HG02759 (cell line): ENCODE data around the gene APBA1.
"Not testable (repeated sequence)": the region's sequence is repeated elsewhere in the genome, so short reads cannot be mapped to it uniquely, and the experiment has no call there.

Experiments used
- ATAC-seq: cut with Tn5 transposase; IDR thresholded peaks from one replicate; pipeline ENCODE4 v1.9.1; 2021; ENCODE audit warnings: mild to moderate bottlenecking, moderate library complexity; ENCODE audit not compliant: unreplicated experiment

Gene APBA1

DNA sequence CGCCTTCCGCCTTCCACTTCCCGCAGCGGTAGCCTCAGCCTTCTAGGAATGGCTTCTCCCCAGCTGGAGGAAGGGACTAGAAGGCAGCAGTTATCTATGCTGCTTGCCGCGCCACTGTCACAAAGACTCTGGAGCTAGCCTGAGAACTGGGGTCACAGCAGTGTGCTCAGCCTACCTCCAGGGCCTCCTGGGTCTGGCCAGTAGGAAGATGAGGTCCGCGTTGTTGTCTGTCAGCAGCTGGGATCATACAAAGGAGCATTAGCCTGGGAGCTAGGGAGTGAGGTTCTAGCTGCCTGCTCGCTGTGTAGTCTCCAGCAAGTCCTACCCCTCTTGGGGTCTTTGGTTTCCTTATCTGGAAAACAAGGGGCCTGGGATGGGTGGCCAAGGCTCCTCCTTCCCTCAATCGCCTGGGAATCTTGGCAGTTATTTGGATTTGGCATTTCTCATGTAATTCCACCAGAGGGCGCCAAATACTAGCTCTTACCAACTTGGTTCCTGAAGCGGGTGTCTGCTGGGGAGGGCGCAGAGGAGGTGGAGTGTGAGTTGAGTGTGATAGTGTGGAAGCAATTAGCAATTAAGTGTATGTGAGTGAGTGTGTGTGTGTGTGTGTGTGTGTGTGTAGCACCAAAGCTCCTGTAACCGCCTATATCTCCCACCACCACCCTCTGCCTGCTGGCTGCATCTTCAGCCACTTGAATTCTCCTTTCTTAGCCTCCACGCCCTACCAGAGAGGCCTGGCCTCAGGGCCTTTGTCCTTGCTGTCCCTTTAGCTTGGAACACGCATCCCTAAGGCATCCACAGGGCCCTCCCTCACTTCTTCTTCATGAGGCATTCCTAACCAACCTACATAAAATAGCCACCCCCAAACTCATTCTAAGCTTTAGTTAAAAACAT, 250.0 kb downstream of the APBA1 start:
- peak; percentile 54 for ATAC-seq

DNA sequence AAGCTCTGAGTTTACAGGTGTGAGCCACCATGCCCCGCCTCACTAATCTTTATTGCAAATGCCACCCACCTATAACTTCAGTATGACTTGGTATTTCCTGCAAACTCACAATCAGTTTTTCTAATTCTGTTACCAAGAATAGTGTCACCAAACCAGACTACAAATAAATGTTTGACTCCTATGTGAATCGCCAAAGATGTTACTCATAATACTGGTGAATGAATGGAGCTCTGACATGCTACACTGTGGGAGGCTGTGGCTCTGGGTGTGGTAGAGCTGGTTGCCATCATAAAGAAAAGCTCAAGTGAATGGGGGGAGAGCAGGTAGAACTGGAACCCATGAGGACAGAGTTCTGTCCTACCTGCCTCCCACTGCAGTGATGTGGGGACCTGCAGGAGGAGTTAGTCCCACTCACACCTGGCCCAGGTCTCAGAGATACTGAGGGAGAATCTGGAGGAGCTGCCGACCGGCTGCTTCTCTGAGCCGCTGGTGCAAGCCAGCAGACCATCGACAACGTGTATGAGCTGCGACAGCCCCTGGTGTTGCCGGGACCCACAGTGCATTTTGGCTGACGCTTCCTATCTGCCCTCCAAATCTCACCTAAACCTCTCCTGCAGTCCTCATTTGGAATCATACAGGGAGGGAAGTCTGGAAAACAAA, 251.4 kb downstream of the APBA1 start:
- no peak for ATAC-seq

DNA sequence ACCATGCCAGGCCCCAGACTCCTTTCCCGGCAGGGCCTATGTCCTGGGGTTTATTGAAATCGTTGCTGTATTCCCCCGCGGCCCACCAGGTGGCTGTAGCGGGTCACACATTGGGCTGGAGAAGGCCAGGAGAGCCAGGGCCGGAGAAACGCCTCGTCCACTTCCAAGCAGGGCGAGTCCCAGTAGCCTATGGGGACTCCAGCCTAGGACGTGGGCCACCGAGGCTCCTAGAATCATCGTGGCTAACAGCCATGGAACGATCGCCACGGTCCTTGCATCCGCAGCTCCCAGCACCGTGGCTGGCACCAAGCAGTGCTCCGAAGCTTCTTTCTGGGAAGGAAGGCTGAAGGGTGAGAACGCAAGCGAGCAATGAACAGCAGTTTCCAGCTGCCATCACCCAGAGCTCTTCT, 259.4 kb downstream of the APBA1 start:
- ATAC-seq, result no peak

DNA sequence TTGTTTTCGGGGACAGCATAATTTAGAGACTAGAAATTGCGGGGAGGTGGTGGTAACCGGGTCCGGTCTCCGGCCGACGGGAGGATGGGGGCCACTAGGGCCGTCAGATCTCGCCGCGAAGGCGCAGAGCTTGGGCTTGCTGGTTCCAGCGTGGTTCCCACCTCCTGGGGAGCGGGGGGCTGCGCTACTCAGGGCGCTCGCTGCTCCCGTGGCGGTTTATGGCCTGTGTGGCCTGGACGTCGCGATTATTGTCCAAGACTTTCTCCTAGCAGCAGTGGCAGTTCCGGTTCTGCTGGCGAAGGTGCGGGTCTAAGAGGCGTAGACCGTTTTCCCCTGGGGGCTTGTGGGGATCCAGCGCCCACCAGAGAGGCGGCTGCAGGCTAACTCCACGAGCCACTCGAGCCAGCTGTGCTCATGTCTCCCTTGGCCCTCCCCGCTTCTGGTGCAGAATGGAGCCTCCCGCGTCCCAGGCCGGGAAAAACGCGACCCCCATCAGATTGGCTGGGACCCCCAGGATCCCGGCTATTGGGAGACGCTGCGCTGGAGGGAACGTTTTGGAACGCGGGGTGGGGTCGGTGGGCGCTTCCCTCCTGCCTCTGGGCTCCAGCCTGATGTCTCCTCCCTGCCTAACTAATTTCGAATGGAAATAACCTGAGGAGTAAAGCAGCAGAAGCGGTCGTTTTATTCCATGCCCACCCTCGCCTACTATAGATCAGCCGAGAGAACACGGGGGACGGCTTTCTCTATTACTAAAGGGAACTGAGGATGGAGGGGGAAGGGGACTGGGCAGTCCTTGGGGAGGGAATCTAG, 260.0 kb downstream of the APBA1 start:
- ATAC-seq, result no peak

DNA sequence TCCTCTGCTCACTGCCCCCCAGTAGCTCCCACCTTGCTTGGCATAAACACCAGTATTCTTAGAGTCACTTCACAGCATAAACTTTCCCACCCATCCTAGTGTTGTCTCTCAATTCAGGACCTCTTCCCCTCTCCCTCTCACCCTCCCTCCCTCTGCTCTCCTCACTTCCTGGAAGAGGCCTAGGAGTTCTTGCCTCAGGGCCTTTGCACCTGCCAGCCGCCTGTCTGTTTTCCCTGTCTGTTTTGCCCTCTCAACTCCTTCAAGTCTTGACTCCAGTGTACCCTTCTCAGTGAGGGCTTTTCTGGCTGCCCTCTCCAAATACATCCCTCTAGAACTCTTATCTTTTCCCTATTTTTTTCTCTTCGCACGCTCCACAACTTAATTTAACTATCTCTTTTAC, 260.9 kb downstream of the APBA1 start:
- ATAC-seq, result no peak

DNA sequence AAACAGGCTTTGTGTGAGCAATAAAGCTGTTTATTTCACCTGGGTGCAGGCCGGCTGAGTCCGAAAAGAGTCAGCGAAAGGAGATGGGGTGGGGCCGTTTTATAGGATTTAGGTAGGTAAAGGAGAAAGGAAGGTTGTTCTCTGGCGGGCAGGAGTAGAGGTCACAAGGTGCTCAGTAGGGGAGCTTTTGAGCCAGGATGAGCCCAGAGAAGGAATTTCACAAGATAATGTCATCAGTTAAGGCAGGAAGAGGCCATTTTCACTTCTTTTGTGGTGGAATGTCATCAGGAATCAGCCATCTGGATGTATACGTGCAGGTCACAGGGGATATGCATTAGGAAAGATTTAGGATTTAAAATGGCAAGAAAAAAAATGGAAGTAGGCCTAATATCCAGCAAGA, 262.2 kb downstream of the APBA1 start:
- ATAC-seq, result not testable (repeated sequence)

DNA sequence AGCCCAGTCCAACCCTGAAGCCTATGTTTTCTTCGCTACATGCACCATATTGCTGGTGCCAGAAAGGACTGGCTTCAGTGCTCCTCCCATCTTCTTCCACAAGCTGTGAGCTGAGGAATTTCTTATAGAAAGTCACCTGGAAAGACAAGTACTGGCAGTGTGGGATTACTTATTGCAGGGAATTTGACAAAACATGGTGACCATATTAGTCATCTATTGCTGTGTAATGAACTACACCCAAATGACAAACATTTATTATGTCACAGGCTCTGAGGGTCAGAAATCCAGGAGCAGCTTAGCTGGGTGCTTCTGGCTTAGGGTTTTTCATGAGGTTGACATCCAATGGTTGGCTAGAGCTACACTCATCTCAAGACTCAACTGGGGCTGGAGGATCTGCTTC, 271.7 kb downstream of the APBA1 start:
- no peak for ATAC-seq

DNA sequence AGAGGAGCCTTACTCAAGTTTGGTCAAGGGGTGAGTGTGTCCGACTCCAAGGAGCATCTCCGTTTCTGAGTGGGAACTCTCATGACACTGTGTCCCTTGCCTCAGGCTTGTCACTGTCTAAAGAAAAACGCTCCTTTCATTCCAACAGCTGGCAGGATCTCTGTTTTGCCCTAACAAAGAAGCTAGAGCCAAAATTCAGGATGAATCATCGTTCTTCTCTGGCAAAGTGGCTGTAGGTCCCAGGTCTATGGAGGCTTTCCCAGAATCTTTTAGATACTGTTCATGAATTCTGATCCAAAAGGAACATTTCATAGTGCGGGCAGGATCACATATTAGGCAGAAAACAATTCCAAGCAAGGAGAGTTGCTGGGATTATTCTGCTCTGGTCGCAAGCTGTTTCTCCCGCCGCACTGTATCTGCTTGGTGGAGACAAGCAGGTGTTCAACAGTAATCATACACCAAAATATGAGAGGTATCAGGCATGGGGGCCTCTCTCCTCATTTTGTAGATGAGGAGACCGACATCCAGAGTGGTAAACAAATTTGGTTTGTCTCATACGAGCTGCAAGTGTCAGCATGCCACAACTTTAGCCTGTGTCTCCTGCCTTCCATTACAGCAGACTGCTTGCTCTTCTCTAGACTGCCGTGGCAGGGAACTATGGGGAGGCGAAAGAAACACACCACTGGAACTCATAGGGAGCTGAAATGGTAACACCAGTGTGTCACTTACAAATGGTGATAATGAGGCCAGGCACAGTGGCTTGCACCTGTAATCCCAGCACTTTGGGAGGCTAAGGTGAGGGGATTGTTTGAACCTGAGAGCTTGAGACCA, 274.6 kb downstream of the APBA1 start:
- ATAC-seq, result no peak

DNA sequence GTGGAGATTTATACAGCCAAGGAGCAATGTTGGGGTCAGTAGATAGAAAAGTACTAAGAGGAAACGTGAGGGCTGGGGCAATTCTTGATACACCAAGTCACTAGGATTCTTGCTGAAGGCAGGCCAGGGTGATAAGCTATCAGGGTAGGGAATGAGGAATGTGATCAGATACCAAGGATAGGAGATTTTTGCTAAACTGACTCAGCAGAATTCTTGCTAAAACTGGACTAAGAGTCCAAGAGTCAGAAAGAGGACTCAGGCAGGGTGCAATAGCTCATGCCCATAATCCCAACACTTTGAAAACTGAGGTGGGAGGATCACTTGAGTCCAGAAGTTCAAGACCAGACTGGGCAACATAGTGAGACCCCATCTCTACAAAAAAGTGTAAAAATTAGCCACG, 275.4 kb downstream of the APBA1 start:
- no peak for ATAC-seq

DNA sequence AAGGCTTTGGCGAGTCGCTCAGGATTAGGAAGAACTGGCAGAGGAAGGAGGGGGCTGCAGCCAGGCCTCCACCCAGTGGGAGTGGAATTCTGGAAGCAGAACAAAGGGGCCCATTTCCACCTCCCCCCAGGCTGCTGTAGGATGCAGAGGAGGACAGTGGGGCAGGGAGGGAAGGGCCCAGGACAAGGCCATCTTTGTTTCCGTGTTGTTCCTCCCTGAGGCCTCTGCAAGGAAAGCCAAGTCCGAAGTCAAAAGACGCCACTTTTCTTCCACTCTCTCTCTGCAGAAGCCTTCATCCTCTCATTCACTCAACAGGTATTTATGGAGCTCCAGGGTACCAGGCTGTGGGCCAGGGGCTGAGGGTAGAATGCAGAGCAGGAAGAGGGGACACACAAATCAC, 276.5 kb downstream of the APBA1 start:
- no peak for ATAC-seq

DNA sequence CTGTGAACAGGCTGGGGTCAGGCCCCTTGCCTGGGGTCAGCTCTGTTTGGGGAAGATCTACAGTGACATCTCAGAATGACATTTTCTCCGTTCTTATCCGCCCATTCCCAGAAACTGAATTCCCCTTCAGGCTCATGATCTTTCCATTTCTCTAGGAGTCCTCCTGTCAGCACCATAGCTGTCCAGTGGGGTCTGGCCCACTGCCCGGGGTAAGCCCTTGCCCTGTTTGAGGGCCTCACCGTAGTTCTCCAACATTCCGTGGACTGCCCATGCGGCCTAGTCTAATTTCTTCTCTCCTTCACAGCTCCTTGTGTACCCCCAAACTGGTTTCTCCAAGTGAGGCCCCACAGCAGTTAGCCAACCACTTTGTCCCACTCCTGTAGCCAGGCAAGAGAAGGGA, 278.7 kb downstream of the APBA1 start:
- no peak for ATAC-seq

DNA sequence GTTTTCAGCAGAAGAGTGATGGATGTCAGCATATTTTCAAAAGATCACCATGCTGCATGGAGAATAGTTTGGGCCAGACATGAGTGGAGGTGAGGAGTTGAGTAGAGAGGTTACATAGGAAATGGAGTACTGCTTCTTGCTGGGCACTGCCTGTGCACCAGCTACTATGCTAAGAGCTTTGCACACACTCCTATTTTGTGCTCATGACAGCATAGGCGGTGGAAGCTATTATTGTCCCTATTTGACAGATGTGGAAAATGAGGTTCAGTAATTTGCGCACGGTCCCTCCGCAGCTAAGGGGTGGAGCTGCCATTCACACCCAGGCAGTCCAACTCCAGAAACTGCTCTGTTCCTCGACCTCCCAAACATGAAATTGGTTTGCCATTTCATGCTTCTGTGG, 279.3 kb downstream of the APBA1 start:
- no peak for ATAC-seq

DNA sequence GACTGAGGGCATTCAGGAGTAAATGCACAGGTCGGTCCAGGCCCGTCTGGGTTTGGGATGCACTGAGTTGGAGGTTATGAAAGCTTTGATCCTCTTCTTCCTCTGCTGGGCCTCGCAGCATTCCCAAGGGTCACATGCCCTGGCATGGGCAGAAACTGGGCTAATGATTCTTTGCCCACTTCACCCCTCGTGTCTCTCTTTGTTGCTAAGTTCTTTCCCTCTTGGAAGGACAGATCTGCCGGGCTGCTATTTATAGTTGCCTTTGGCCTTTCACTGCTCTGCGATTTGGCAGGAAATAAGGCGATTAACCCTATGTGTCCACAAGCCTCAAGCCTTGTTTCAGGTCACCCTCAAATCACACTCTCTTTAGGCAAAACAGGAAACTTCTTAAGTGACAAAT, 280.2 kb downstream of the APBA1 start:
- no peak for ATAC-seq

DNA sequence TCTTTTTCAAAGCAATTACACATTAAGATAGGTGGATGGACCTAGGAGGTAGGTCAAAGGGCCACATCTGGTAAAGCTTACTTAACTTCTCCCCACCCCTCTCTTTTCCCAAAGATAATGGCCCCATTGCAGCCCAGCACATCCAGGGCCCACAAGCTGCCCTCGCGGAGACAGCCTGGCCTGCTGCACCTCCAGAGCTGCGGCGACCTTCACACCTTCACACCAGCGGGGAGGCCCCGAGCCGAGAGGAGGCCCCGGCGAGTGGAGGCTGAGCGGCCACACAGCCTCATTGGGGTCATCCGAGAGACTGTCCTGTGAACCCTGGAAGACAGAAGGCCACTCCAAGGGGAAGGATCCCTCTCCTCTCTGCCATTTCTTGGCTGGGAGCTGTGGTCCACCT, 280.7 kb downstream of the APBA1 start:
- ATAC-seq, result no peak

DNA sequence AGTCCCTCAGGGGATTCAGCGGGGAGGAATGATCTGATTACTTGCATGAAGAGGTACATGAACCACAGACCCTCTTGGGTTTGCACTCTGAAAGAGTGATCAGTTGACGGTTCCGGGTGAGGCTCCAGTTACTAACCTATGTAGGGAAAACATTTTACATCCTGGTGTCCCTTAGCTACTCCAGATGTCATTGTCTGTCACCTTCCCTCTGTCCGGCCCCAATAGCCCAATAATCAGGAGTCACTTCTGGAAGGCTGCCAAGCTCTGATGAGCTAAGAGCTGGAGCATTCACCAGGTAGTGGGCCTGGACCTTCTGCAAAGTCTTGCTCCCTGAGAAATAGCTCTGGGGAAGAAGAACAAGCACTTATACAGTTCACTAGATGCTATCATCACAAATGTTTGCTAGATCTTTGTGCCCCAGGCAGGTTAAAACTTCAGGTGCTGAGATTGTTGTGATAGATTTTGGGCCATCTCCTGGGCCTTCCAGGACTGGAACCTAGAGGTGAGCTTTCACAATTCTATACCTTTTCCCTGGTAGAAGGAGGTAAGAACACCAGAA, 282.7 kb downstream of the APBA1 start:
- no peak for ATAC-seq

DNA sequence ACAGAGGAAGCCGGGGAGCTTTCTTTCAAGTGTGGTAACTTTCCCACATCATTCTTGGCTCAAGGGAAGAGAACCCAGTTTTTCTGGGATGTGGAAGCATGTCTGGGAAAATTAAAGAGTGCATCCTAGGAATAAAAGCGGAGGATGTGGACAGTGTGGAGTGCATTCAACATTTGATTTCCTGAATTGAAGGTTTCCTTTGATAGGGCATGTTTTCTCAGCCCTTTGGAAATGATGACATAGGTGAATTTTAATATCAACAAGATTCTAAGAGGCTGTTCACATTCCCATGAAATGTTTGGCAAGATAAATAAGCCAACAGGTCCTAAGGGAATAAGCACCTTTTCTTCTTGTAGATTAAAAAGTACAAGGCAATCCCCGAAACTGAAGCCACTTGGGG, 283.6 kb downstream of the APBA1 start:
- no peak for ATAC-seq

DNA sequence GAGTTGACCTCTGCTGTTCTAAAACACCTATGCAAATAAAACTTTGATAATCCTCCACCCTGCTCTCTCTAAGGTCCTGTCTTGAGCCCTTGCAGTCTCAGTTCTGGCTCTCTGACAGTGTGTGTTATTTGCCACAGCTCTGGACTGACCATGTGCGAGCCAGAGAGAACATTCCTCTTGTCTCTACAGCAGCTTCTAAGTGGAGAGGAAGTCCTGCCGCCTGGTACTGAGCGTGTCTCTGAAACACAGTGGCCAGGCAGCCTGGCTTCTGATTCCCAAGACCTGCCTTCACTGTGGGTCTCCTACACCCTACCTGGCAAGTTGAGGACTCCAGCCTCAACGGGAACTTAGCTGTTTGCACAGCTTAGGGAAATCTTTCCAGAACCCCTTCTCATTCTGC, 285.5 kb downstream of the APBA1 start:
- no peak for ATAC-seq

DNA sequence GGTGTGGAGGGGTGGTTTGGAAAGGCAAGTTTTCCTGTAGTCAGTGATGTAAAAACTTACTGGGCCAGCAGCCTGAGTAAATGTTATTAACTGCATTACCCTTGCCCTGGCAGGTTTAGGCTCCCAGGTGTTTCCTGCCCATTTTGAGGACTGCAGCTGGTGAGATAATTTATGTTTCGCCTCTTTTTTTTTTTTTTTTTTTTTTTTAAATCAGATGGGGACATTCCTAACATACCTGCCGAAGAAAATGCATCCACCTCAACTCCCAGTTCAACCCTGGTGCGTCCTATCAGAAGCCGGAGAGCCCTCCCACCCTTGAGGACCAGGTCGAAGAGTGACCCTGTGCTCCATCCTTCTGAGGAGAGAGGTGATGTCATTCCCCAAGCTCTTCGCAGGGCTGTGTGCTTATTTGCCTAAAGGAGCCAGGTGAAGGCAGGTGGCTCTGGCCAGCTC, 286.6 kb downstream of the APBA1 start:
- ATAC-seq, result no peak

DNA sequence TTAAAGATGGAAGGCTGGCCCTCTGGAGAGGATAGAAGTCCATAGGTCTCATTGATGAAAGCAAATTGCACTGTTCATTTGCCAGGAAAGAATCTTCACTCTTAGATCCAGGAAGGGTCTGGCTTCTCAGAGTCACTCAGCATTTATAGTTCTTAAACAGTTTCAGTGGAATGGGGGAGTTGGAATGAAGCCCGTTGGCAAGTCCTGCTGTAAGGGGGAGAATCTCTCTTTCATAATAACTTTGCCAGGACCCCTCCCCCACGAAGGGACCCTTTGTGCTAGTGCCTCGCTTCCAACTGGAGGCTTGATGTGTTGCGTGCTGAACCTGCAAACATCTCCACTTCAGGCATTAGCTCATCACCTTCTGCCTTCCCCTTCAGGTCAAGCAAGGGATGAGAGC, 290.0 kb downstream of the APBA1 start:
- no peak for ATAC-seq

DNA sequence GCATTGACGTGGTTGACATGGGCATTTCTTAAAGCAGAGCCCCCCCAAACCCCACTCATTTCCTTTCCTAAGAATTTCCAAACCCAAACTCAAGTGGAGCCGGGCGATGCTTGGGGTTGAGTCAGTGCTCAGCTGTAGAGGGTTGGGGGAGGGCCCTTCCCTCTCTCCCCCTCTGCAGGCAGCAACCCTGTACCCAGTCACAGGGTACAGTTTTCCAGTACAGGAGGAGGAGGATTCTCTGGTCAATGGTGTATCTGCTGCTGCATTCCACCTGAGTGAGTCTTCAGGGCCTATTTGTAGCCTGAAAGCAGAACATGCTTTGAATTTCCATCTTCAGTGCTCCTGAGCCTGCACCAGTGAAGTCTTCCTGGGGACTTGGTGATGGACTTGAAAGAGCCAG, 291.4 kb downstream of the APBA1 start:
- ATAC-seq, result no peak
